ENCODE measurements around the gene DPEP3.
"Not testable (repeated sequence)": the region's sequence is repeated elsewhere in the genome, so short reads cannot be mapped to it uniquely, and the experiment has no call there.

The DPEP3 gene, protein sequence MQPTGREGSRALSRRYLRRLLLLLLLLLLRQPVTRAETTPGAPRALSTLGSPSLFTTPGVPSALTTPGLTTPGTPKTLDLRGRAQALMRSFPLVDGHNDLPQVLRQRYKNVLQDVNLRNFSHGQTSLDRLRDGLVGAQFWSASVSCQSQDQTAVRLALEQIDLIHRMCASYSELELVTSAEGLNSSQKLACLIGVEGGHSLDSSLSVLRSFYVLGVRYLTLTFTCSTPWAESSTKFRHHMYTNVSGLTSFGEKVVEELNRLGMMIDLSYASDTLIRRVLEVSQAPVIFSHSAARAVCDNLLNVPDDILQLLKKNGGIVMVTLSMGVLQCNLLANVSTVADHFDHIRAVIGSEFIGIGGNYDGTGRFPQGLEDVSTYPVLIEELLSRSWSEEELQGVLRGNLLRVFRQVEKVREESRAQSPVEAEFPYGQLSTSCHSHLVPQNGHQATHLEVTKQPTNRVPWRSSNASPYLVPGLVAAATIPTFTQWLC

DNA sequence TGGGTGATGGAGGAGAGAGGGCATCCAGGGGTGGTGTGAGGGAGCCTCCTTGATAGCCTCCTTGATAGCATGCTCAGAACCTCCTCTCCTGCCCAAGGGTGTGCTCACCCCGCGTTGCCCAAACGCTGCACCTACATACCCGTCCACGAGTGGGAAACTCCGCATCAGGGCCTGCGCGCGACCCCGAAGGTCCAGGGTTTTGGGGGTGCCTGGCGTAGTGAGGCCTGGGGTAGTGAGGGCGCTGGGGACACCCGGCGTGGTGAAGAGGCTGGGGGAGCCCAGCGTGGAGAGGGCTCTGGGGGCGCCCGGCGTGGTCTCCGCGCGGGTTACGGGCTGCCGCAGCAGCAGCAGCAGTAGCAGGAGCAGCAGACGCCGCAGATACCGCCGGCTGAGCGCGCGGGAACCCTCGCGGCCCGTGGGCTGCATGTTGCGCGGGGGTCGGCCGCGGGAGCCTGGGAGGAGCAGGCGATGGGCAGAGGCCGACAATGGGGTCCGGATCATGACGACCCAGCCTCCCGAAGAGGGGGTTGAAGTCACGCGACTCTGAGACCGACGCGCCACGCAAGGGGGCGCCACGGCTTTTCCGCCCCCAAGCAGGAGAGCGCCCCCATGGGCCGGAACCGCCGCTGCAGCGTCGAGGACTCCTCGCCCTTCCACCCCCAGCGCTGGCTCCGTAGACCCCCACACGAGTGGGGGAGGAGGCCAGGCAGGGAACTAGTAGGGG, at the start of gene DPEP3:
Gene DPEP3, minus strand, starts transcription at position 545 of the 724 bp plus-strand sequence. Its CDS starts 119 bp downstream, at position 426.
- DNase-seq, result no peak

DNA sequence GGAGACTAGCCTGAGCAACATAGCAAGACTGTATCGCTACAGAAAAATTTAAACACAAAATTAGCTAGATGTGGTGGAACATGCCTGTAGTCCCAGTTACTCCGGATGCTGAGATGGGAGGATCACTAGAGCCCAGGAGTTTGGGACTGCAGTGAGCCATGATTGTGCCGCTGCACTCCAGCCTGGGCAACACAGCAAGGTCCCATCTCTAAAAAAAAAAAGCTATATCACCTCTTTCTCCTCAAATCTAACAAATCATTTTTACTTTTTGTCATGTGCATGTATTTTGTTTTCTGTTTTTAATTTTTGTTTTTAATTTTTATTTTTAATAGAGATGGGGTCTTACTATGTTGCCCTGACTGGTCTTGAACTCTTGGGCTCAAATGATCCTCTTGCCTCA, 48.7 kb upstream of the DPEP3 start:
- no peak for DNase-seq

DNA sequence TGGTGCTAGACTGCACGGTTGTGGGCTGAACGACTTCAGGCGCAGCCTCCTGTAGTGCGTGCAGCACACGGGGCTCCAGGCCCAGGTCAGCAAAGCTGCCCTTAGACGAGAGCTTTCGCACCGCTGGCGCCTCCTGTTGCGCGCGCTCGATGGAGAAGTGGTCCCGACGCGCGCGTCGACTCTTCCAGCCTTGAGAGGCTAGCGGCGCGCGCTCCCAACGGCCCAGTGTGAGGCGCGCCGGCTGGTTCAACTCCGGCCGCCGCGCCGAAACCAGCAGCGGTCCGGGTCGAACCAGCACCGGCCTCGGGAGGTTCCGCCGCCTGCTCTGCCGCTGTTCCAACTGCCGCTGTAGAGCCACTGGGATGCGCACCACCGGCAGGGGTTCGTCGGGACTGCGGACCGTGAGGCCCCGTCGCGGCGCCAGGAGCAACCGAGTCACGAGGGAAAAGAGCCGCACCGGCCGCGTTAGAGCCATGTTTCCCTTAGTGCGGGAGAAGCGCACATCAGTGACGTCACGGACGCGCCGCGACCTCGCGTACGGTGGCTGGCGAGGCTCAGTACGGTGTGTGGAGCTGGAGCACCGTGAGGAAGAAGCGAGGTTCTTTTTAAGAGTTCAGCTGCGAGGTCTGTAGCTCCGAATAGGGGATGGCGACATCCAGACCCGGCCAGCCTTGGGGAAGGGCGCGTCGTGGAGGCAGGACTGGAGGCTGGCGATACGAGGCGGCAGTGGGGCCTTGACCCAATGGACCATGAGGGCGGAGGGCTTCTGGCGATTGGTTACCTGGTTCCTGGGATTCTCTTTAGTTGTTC, 42.6 kb upstream of the DPEP3 start, which contains the start of the genes DDX28 and DUS2:
Gene DDX28, minus strand, starts transcription at position 505 of the 810 bp plus-strand sequence. Its CDS starts 30 bp downstream, at position 475.
Gene DUS2, plus strand, starts transcription at position 557 of the 810 bp plus-strand sequence. CDS start 14,740 bp downstream, outside the sequence.
- peak; percentile 92 to 95 for DNase-seq

DNA sequence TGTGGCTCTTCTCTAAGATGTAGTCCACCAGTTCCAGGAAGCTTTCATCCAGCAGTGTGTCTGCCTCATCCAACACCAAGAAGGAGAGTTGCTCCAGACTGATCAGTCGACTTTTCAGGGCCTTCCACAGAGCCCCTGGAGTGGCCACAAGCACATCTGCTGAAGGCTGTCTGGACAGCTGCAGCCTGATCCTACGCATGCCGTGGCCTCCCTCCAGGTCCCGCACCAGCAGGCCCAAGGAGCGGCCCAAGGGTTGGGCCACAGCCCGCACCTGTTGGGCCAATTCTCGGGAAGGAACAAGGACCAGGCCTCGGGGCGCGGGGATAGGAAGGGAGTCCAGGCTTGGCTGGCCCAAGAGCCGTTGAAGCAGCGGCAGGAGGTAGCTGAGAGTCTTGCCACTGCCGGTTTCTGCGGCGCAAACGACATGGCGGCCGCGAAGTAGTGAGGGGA, 42.0 kb upstream of the DPEP3 start:
- no peak for DNase-seq

DNA sequence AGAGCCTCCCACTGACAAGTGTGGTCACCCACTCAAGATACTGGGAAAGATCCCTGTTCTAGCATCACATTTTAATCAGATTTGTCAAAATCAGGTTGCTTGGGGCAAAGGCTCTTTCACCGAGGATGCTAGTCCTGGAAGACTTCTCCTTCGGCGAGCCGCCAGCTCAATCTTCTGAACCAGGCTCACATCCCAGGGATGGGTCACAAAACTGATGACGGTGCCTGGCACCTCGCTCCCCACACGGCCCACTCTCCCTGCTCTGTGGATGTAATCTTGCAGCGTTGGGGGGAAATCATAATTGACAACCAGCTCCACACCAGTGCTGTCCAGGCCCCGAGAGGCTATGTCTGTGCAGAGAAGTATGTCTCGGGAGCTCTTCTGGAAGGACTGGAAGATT, 41.2 kb upstream of the DPEP3 start:
- no peak for DNase-seq

DNA sequence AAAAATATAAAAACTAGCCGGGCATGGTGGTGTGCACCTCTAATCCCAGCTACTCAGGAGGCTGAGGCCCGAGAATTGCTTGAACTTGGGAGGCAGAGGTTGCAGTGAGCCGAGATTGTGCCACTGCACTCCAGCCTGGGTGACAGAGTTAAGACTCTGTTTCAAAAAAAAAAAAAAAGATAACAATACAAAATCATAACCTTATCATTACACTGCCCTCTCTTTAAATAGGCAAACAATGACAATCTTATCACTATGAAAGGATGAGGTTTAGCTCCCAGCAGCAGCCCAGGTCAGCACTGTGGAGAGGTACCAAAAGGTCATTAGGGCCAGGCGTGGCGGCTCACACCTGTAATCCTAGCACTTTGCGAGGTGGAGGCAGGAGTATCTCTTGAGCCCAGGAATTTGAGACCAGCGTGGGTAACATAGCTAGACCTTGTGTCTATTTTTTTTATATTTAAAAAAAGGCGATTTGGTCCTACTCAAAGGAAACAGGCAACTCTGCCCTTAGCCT, 38.9 kb upstream of the DPEP3 start:
- no peak for DNase-seq

DNA sequence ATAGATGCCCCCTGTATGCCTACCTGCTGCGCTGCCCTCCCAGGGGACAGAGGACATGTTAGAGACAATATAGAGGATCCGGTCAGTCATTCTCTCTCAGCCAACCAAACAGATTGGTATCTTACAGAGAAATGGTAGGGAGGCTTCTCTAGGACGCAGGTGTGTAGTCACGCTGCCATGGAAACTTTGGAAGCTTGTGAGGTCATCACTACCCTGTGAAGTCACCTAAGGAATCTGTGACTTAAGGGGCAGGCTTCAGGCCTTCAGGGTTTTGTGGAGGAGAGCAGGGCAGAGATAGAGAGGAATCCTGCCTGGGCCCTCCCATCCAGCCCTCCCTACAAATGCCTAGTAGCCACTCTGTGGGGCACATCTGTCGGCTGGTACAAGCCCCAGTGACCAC, 35.4 kb upstream of the DPEP3 start, which contains the start of gene DPEP2NB:
Gene DPEP2NB, minus strand, starts transcription at position 231 of the 400 bp plus-strand sequence. Its CDS starts 141 bp downstream, at position 90.
- DNase-seq, result no peak

DNA sequence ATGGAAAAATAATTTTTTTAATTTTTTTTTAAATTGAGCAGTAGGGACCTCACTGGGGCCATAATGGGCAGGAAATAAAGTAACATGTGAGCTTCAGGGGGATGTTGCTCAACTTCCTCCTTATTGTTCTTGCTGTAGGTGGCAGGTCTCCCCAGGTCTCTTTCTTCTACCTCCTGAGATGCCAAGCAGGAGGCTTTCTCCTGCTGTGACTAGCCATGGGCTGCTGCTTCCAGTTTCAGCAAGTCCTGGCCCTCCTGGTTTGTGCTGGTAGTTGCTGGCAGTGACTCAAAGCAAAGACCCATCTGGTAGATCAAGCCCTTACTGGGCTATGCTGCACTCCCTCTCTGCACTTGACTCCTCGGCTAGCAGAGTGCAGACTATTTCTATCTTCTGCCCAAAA, 33.1 kb upstream of the DPEP3 start:
- DNase-seq, result no peak

DNA sequence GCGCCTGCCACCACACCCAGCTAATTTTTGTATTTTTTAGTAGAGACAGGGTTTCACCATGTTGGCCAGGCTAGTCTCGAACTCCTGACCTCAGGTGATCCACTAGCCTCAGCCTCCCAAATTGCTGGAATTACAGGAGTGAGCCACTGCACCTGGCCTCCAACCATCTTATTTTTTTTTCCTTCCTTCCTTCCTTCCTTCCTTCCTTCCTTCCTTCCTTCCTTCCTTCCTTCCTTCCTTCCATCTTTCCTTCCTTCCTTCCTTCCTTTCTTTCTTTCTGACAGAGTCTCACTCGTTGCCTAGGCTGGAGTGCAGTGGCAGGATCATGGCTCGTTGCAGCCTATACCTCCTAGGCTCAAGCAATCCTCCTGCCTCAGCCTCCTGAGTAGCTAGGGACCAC, 29.6 kb upstream of the DPEP3 start:
- not testable (repeated sequence) for DNase-seq

DNA sequence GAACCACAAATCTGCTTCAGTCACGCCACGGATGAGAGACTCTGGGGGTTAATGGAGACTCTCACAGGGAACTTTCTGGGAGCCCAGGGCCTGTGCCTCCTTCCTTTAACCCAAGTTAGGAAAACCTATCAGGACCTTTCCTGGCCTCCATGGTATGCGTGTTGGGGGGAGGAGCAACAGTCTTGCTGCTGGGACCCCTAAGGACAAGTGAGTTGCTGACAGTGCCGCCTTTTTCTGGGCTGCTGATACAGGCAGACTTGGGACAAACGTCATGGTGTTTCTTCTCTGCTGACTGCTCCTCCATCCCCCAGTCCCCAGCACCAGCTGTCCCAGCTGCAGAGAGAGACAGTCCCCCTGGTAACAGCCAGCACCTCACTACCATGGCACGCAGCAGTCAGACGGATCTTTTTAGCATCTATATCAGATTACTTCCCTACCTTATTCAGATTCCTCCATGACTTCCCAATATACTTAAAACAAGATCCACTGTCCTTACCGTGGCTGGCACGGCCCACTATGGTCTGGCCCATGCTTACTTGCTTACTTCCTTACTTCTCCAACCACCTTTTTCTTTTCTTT, 28.9 kb upstream of the DPEP3 start:
- no peak for DNase-seq

DNA sequence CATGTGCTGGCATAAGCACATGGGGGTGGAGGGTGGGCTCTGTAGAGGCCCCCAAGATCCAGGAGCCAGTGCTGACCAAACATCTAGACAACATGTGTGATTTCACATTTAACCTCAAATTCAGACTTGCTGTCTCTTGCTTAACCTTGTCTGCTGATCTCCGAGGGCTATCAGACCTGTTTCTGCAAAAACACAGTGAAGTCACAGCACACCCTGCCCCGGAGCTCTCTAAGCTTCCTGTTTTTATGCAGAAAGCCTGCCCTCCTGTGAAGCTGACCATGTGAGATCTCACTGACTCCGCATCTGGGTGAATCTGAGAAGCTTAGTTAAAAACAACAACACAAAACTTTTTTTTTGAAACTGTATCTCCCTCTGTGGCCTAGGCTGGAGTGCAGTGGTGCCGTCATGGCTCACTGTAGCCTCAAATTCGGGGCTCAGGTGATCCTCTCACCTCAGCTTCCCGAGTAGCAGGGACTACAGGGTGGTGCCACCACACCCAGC, 25.5 kb upstream of the DPEP3 start:
- peak; percentile 77 to 86 for DNase-seq

DNA sequence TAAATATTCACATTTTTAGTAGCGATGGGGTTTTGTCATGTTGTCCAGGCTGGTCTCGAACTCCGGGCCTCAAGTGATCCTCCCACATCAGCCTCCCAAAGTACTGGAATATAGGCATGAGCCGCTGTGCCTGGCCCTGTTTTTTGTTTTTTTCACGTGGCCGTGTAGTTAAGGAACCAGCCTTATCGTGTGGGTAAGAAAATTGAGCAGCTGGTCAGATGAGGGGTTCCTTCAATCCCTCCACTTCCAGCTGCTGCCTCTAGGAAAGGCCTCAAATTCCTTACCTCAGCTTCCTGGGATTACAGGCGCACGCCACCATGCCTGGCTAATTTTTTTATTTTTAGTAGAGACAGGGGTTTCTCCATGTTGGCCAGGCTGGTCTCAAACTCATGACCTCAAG, 24.9 kb upstream of the DPEP3 start:
- no peak for DNase-seq

DNA sequence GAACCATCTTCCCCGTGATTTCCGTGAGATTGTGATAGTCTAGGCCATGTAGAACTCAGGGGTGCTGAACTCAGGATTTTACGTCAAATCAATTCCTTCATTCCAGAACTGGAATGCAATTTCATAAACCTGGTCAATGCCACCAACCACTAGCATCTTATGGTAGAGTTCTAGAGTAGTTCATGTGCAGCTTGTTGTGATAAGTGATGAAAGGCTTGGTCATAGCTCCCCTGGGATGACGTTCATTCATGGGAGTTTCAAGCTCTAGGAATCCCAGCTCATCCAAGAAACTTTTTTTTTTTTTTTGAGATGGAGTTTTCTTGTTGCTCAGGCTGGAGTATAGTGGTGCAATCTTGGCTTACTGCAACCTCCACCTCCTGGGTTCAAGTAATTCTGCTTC, 22.7 kb upstream of the DPEP3 start:
- DNase-seq, result no peak

DNA sequence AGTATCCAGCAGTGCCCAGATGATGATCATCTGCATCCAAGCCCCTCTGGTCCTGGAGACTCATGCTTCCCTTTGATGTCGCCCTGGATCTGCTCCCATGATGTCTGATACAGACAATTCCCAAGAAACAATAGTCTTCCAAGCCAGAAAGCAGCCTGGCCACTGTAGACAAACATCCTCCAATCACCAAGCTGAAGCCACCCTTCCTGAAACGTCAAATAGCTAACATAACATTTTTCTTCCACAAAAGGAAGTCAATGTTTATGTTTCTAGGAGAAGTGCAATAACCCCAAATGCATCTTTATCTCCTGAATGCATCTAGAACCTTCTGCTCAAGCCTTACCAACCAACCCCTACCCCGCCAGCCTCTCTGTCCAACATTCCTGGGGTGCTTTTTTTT, 20.2 kb upstream of the DPEP3 start:
- peak; percentile 16 to 18 for DNase-seq

DNA sequence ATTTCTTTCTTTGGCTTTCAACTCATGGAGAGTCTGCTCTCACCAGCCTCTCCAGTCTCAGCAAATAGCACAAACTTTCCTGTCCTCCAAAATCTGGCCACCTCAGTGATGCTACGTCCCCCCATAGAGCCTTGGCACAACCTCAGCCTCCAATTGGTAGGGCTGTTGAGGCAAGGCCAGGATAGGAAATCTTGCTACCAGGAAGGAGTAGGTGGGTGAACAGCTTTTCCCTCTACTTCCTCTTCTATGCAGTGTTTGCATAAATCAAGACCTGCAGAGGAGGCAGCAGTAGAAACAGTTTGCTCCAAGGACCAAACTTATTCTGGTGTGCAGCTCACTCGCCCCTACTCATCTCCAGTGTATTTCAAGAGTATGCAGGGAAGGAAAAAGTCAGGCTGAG, 19.7 kb upstream of the DPEP3 start:
- no peak for DNase-seq

DNA sequence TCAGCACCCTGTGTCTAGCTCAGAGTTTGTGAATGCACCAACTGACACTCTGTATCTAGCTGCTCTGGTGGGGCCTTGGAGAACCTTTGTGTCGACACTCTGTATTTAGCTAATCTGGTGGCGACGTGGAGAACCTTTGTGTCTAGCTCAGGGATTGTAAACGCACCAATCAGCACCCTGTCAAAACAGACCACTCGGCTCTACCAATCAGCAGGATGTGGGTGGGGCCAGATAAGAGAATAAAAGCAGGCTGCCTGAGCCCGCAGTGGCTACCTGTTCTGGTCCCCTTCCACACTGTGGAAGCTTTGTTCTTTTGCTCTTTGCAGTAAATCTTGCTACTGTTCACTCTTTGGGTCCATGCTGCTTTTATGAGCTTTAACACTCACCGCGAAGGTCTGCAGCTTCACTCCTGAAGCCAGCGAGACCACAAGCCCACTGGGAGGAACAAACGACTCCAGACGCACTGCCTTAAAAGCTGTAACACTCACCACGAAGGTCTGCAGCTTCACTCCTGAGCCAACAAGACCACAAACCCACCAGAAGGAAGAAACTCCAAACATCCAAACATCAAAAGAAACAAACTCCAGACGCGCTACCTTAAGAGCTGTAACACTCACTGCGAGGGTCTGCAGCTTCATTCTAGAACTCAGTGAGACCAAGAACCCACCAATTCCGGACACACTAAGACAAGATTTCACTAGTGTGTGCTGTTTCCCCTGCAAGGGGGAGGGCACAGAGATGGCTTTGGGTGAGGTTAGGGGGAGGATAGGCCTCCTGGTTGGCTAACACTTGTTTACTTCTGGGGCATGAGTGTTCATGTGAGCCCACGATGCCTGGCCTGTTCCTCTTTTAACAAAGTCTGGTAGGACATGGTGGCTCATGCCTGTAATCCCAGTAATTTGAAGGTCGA, 18.7 kb upstream of the DPEP3 start, which contains the start of gene DPEP2:
Gene DPEP2, minus strand, starts transcription at position 706 of the 910 bp plus-strand sequence. CDS start 6,272 bp downstream, outside the sequence.
- DNase-seq, result peak; percentile 62 to 72

DNA sequence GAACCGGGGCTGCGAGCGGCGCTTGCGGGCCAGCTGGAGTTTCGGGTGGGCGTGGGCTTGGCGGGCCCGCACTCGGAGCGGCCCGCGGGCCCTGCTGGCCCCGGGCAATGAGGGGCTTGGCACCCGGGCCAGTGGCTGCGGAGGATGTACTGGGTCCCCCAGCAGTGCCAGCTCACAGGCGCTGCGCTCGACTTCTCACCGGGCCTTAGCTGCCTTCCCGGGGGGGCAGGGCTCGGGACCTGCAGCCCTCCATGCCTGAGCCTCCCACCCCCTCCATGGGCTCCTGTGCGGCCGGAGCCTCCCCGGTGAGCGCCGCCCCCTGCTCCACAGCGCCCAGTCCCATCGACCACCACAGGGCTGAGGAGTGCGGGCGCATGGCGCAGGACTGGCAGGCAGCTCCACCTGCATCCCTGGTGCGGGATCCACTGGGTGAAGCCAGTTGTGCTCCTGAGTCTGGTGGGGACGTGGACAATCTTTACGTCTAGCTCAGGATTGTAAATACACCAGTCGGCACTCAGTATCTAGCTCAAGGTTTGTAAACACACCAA, 18.0 kb upstream of the DPEP3 start:
- not testable (repeated sequence) for DNase-seq

DNA sequence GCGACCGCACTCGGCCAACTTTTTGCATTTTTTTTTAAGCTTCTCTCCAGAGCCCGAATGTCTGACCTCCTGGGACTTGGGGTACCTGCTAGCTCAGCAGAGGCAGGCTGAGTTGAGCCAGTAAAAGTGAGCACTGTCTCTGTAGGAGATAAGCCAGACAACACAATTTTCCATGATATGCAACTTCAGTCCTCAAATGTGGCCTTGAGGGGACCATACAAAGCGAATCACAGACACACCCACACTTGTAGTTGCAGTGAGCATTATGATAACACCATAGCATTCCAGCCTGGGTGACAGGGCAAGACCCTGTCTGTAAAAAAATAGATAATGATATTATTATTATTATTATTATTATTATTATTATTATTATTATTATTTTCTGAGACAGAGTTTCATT, 16.4 kb upstream of the DPEP3 start:
- DNase-seq, result no peak

DNA sequence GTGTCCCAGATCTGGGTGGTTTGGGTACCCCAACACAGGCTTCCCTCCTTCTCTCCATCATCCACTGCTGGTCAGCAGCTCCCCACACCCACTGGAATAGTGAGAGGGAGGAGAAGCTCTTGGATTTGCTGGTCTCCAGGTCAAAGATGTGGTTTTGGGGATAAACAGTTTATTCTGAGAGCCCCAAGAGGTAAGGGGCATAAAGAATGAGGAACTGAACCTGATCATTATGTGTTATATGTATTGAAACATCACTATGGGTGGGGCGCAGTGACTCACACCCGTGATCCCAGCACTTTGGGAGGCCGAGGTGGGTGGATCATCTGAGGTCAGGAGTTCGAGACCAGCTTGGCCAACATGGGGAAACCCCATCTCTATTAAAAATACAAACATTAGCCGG, 15.1 kb upstream of the DPEP3 start:
- peak; percentile 37 to 77 for DNase-seq

DNA sequence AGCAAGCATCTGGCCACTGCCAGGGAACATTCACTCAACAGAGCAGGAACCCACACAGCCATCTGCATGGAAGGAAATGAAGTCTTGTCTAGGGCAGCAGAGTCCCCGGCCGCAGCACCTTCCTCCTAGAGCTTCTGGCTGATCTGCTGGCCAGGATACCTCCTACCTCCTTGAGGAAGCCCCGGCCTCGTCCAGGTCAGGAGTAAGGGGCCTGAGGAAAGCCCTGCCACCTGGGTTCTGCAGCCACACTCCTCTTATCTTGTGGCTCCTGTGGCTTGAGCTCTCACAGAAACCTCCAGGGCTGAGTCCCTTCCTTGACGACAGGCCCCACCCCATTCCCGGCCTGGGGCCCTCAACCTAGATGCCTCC, 13.7 kb upstream of the DPEP3 start:
- DNase-seq, result not testable (repeated sequence)

Data from CD4-positive, alpha-beta T cell treated with Interleukin-4 for 1 hour (primary cell).